Tibial nerve (tissue), 4 donors: ENCODE data around the gene IQSEC1. TPM values are rescaled to one million over a fixed set of nuclear protein-coding genes. Genes with fewer than 3 reads are reported as not detected.

Source experiments
- DNase-seq, 2 donors: peaks; one replicate each; pipeline ENCODE4 v3.0.0-alpha.2; 2019; ENCODE audit warnings: low spot score in 2 of 2
- H3K27ac ChIP-seq, 4 donors: fragments of 200-600 bp; sonication (generic) in 3 of 4; one replicate each; pipeline ENCODE4 v1.5.1; 2017 to 2019; ENCODE audit warnings: mild to moderate bottlenecking in 1 of 4
- H3K27me3 ChIP-seq, 2 donors: fragments of 200-600 bp; sonication (generic) in 1 of 2; one replicate each; pipeline versions ENCODE4 v1.5.1 to v1.6.0; 2017 to 2019
- H3K36me3 ChIP-seq, 3 donors: fragments of 200-600 bp; sonication (generic); one replicate each; pipeline ENCODE4 v1.5.1; 2018 to 2019
- H3K4me1 ChIP-seq, 4 donors: fragments of 200-600 bp; sonication (generic) in 3 of 4; one replicate each; pipeline ENCODE4 v1.5.1; 2017 to 2019
- H3K4me3 ChIP-seq, 4 donors: fragments of 200-600 bp; sonication (generic) in 3 of 4; one replicate each; pipeline ENCODE4 v1.5.1; 2017 to 2019; ENCODE audit warnings: mild to moderate bottlenecking in 1 of 4, moderate library complexity in 1 of 4
- H3K9me3 ChIP-seq, 4 donors: fragments of 200-600 bp; sonication (generic) in 3 of 4; one replicate each; pipeline ENCODE4 v1.5.1; 2017 to 2019
- EP300 ChIP-seq, 2 donors: sonication (generic); formaldehyde crosslinking; IDR thresholded peaks; one replicate each; pipeline ENCODE4 v1.6.1; 2017; ENCODE audit warnings: antibody characterized with exemption in 2 of 2, mild to moderate bottlenecking in 1 of 2
- POLR2A ChIP-seq, 2 donors: fragments of 450-650 bp; IDR thresholded peaks; one replicate each; pipeline ENCODE4 v1.6.1; 2017; ENCODE audit warnings: antibody characterized with exemption in 2 of 2, mild to moderate bottlenecking in 2 of 2, moderate library complexity in 2 of 2
- WGBS, 2 donors: methylation state at CpG; one replicate each; pipeline ENCODE4 v1.1.5; 2018; 5-methylcytosine and 5-hydroxymethylcytosine counted together
- total RNA-seq, 4 donors: library from RNA; depleted of rRNA; stranded (reverse); fragments of >200 nt; gene quantifications; one replicate each; pipeline ENCODE4 v1.1.0, GENCODE V29; 2016
- TF ChIP-seq, protein P1 (sequence below), 5 experiments: fragments of 200-600 bp in 3 of 5; fragments of 450-650 bp in 2 of 5; sonication (generic) in 3 of 5; IDR thresholded peaks; one replicate each; pipeline ENCODE4 v1.5.1; 2016 to 2019; ENCODE audit warnings: antibody characterized with exemption in 5 of 5, mild to moderate bottlenecking in 3 of 5, moderate library complexity in 2 of 5

Gene IQSEC1
- total RNA-seq, 4 donors from 2014 or later = 58.2 to 77.5 (median 68.6) TPM

GRCh38 chr3:12891985-12892839 lies 181.0 kb downstream of the IQSEC1 start:
- no peaks in the 10 kb centered on the region for H3K36me3 ChIP-seq
- WGBS, 2 donors = 9 to 13% methylated on average over 16 of the region's 16 CpGs
- DNase-seq = peak in 1 of 2 donors; percentile 62
- H3K4me3 ChIP-seq = peak overlapping the region in 2 of 4 donors; percentile 21 to 41
- H3K4me1 ChIP-seq = peaks cover 0 to 32% (median 0%) of the 10 kb centered on the region in 4 donors
- peak overlapping the region in 1 of 4 donors; percentile 40 for H3K27ac ChIP-seq
- H3K9me3 ChIP-seq = no peaks in the 10 kb centered on the region
- no peaks in the 10 kb centered on the region for H3K27me3 ChIP-seq
- TF ChIP-seq EP300 (IDR thresholded peaks at IDR 0.05) (peak in 1 of 2 donors; percentile 23), POLR2A (IDR thresholded peaks at IDR 0.05) (no peak)
- TF ChIP-seq, protein P1, sequence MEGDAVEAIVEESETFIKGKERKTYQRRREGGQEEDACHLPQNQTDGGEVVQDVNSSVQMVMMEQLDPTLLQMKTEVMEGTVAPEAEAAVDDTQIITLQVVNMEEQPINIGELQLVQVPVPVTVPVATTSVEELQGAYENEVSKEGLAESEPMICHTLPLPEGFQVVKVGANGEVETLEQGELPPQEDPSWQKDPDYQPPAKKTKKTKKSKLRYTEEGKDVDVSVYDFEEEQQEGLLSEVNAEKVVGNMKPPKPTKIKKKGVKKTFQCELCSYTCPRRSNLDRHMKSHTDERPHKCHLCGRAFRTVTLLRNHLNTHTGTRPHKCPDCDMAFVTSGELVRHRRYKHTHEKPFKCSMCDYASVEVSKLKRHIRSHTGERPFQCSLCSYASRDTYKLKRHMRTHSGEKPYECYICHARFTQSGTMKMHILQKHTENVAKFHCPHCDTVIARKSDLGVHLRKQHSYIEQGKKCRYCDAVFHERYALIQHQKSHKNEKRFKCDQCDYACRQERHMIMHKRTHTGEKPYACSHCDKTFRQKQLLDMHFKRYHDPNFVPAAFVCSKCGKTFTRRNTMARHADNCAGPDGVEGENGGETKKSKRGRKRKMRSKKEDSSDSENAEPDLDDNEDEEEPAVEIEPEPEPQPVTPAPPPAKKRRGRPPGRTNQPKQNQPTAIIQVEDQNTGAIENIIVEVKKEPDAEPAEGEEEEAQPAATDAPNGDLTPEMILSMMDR (IDR thresholded peaks at IDR 0.05) = peak; percentile 83 to 97 (median 91)

DNA sequence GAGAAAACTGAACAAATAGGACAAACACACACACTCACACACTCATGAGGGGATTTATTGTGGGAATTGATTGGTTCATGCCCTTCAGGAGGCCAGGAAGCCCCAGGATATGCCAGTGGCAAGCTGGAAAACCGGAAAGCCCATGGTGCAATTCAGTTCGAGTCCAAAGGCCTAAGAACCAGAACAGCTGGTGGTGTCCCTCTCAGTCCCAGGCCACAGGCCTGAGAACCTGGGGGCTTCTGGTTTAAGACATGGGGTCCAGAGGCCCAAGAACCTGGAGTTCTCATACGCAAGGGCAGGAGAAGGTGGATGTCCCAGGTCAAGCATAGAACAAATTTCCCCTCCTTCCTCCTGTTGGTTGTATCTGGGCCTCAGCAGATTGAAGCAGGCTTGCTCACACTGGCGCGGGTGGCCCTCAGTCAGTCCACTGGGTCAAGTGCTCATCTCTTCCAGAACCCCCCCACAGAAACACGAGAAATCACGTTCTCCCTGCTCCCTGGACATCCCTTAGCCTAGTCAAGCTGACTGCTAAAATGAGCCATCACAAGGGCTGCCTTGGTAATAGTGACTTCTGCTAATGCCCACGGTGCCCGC lies 181.7 kb downstream of the IQSEC1 start:
- no peak for DNase-seq
- 48 to 56% methylated on average over 9 of the region's 9 CpGs for WGBS, 2 donors
- TF ChIP-seq, protein P1 (IDR thresholded peaks at IDR 0.05) = no peak
- TF ChIP-seq POLR2A (IDR thresholded peaks at IDR 0.05) = no peak
- TF ChIP-seq EP300 (IDR thresholded peaks at IDR 0.05) = no peak
- H3K9me3 ChIP-seq = no peaks in the 10 kb centered on the region
- H3K4me1 ChIP-seq = peaks cover 0 to 30% (median 0%) of the 10 kb centered on the region in 4 donors
- no peaks in the 10 kb centered on the region for H3K27me3 ChIP-seq
- H3K36me3 ChIP-seq = no peaks in the 10 kb centered on the region
- H3K4me3 ChIP-seq = peak overlapping the region in 2 of 4 donors; percentile 21 to 41
- peak overlapping the region in 1 of 4 donors; percentile 40 for H3K27ac ChIP-seq

DNA sequence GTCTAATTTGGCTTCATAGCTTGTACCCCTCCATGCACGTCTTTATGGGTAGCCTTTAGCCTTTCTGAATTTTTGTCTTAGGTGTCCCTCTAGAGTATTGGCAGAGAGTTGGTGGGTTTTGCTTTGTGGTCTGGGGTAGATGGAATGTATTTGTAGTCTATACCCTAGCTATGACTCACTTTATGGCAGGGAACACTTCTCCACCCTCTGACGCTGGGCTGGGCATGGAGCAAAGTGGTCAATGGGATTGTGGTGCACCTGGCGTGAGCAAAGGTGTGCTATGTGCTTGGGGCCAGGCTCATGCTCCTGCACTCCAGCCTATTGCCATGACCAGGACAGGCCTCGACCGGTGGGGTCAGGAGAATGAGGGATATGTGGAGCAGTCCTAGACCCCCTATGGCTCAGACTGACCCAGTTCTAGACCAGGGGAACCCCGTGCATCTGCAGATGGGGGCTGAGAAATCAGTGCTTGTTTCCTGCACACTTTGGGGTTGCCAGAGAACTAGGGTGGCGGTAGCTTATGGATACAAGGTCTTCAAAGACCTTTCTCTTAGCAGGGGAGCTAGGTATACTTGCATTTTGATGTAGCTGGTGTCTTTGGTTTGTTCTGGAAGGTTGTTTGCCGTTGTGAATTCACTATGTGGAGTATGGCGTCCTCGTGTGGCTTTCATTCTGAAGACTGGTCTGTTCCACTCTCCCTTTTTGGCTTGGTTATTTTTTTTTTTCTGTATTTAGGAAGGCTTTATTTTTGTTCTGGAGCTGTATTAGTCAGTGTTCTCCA lies 182.4 kb downstream of the IQSEC1 start:
- 83 to 87% methylated on average over 10 of the region's 10 CpGs for WGBS, 2 donors
- DNase-seq = no peak
- TF ChIP-seq POLR2A (IDR thresholded peaks at IDR 0.05) = no peak
- TF ChIP-seq EP300 (IDR thresholded peaks at IDR 0.05) = no peak
- TF ChIP-seq, protein P1 (IDR thresholded peaks at IDR 0.05) = no peak
- Histone ChIP-seq H3K4me3 (no peak overlapping the region), H3K27me3 (no peaks in the 10 kb centered on the region), H3K4me1 (peaks cover 0 to 23% (median 0%) of the 10 kb centered on the region in 4 donors), H3K27ac (no peak overlapping the region), H3K9me3 (no peaks in the 10 kb centered on the region), H3K36me3 (no peaks in the 10 kb centered on the region)

- H3K27ac ChIP-seq = no peak overlapping the region
- peaks cover 0 to 4% (median 0%) of the 10 kb centered on the region in 4 donors for H3K4me1 ChIP-seq
- TF ChIP-seq, protein P1 (IDR thresholded peaks at IDR 0.05) = no peak
- TF ChIP-seq EP300 (IDR thresholded peaks at IDR 0.05) (no peak), POLR2A (IDR thresholded peaks at IDR 0.05) (no peak)
- H3K36me3 ChIP-seq = no peaks in the 10 kb centered on the region
- WGBS, 2 donors = 73 to 87% methylated on average over 8 to 12 of the region's 12 CpGs
- no peak overlapping the region for H3K4me3 ChIP-seq
- no peak for DNase-seq
- H3K9me3 ChIP-seq = no peaks in the 10 kb centered on the region
- no peaks in the 10 kb centered on the region for H3K27me3 ChIP-seq
Measured at GRCh38 chr3:12886736-12887135, 186.5 kb downstream of the IQSEC1 start.
